HG03025 (cell line): ENCODE measurements around the gene FHIP1A.

ENCODE experiments used
- ATAC-seq: cut with Tn5 transposase; IDR thresholded peaks from one replicate; pipeline ENCODE4 v1.9.1; 2021; ENCODE audit warnings: mild to moderate bottlenecking, moderate library complexity; ENCODE audit not compliant: unreplicated experiment, low FRiP score

FHIP1A gene

DNA sequence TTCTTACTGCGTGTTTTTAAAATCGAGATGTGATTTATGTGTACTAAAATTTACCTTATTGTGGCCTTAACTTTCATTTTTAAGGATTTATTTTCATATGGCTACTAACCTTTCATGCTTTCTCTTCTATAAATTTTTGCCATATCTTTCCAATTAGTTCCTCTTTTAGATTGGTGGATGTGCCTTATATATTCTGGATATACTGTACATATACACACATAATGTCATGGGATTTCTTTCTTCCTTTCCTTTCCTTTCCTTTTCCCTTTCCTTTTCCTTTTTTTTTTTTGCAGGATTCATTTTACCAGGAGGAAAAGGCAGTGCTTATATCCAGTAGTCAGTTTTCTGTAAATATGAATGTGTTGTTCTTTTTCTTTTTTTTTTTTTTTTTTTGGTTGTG, 37.2 kb downstream of the FHIP1A start:
- no peak for ATAC-seq

DNA sequence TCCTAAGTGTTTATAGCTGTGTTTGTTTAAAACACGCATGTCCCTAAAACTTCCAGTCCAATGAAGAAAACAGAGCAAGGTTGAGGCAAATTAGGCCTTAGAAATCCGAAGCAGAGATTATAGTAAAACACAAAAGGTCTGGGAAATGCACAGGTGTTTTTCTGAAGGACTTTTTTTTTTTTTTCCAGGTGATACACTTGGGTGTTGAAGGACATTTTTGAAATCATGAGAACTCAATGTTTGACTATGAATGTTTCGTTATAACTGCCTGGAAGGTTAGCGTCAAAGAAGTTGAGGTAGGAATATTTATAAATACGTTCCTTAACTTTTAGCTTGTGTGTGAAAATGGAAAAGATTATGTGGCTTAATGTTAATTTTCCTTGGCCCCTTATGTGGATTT, 45.5 kb downstream of the FHIP1A start:
- ATAC-seq, result no peak

GRCh38 chr4:151455212-151455611, 46.2 kb downstream of the FHIP1A start:
- no peak for ATAC-seq

DNA sequence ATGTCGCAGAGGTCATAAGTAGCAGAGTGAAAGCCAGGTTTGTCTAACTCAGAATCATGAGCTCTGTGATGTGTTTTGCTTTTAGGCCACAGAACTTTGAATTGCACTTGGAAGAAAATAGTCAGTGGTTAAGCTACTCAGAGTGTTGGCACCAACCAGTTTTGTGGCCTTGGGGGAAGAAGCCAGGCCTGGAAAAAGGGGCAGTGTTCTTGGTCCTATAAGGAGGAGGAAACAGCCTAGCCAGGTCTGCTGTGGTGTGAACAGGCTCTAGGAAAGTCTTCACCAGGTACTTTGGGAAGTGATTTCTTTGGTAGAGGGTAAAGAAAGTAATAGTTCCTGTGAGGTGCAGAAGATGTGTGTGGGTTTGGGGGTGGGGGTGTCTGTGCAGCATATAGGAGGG, 49.2 kb downstream of the FHIP1A start:
- ATAC-seq, result no peak
